SU-DHL-6 (cell line): ENCODE results near the gene PAF1.

Experiments used
- H2AFZ ChIP-seq: fragments of 200-600 bp; sonication (generic); 2 replicates; pipeline ENCODE4 v1.6.1; 2014; ENCODE audit warnings: low read depth, mild to moderate bottlenecking, moderate library complexity, mixed read lengths, antibody characterized with exemption, low read length; ENCODE audit not compliant: severe bottlenecking
- H3F3A ChIP-seq: fragments of 200-600 bp; shearing (Covaris generic); 2 replicates; pipeline ENCODE4 v1.6.0; 2016; ENCODE audit warnings: antibody characterized with exemption, mild to moderate bottlenecking; ENCODE audit not compliant: insufficient read depth
- H3K27ac ChIP-seq: fragments of 200-600 bp; sonication (generic); 2 replicates; pipeline ENCODE4 v1.5.1; 2016; ENCODE audit warnings: low read depth, mild to moderate bottlenecking, low read length, moderate library complexity, mixed read lengths
- H3K27me3 ChIP-seq: fragments of 200-600 bp; sonication (generic), shearing (Covaris generic); 2 replicates; pipeline ENCODE4 v1.6.0; 2014; ENCODE audit warnings: mild to moderate bottlenecking, low read length
- H3K36me3 ChIP-seq: fragments of 200-600 bp; sonication (generic); 2 replicates; pipeline ENCODE4 v1.6.1; 2014; ENCODE audit warnings: mild to moderate bottlenecking, low read length, mixed read lengths
- H3K4me2 ChIP-seq: fragments of 300-600, 200-600 bp; shearing (Covaris generic), sonication (generic); 2 replicates; pipeline ENCODE4 v1.6.0; 2014; ENCODE audit warnings: low read length, low read depth, mild to moderate bottlenecking; ENCODE audit not compliant: poor library complexity, severe bottlenecking
- H3K4me3 ChIP-seq: fragments of 200-600 bp; sonication (generic); 2 replicates; pipeline ENCODE4 v1.5.1; 2014; ENCODE audit warnings: antibody characterized with exemption, low read length, mild to moderate bottlenecking, mixed read lengths; ENCODE audit not compliant: insufficient read depth, poor library complexity, severe bottlenecking
- H3K79me2 ChIP-seq: fragments of 200-600 bp; sonication (generic); 2 replicates; pipeline ENCODE4 v1.6.1; 2014; ENCODE audit warnings: mild to moderate bottlenecking, low read length, moderate library complexity; ENCODE audit not compliant: insufficient read depth
- H3K9ac ChIP-seq: fragments of 200-600 bp; sonication (generic); 2 replicates; pipeline ENCODE4 v1.7.0; 2014; ENCODE audit warnings: mild to moderate bottlenecking, low read length
- H3K9me2 ChIP-seq: fragments of 200-600 bp; sonication (generic); replicated peaks from 2 replicates; pipeline ENCODE4 v1.6.1; 2014; ENCODE audit warnings: low read length; ENCODE audit not compliant: insufficient read depth
- H3K9me3 ChIP-seq: fragments of 200-600 bp; sonication (generic); 2 replicates; pipeline ENCODE4 v1.6.1; 2014; ENCODE audit warnings: low read length, mixed read lengths; ENCODE audit not compliant: insufficient read depth
- H4K20me1 ChIP-seq: fragments of 200-600 bp; sonication (generic); 2 replicates; pipeline ENCODE4 v1.6.1; 2014; ENCODE audit warnings: low read depth, mild to moderate bottlenecking, antibody characterized with exemption, low read length, moderate library complexity, mixed read lengths
- CTCF ChIP-seq: fragments of 200-600 bp; sonication (generic); IDR thresholded peaks from one replicate; pipeline ENCODE4 v1.5.1; 2017; ENCODE audit warnings: antibody characterized with exemption, mild to moderate bottlenecking, low read length, moderate library complexity; ENCODE audit not compliant: insufficient read depth, poor library complexity, severe bottlenecking
- EZH2phosphoT487 ChIP-seq: fragments of 200-600 bp; sonication (generic), shearing (Covaris generic); conservative IDR thresholded peaks from 2 replicates; pipeline ENCODE4 v1.6.1; 2018; ENCODE audit warnings: mild to moderate bottlenecking, antibody characterized with exemption, low read length, moderate library complexity, mixed read lengths

Gene PAF1

GRCh38 chr19:39405958-39406655 lies 15.2 kb upstream of the PAF1 start:
- no peaks in the 10 kb centered on the region for H4K20me1 ChIP-seq
- H3K79me2 ChIP-seq: peaks cover 22% of the 10 kb centered on the region
- no peaks in the 10 kb centered on the region for H3K36me3 ChIP-seq
- peak overlapping the region; percentile 98 for H3K27ac ChIP-seq
- H3K4me2 ChIP-seq: peak overlapping the region; percentile 97
- peak overlapping the region; percentile 98 for H3K9ac ChIP-seq
- H3K27me3 ChIP-seq: no peaks in the 10 kb centered on the region
- TF ChIP-seq CTCF (no peak), EZH2phosphoT487 (no peak)
- H2AFZ ChIP-seq: peak overlapping the region; percentile 56
- no peaks in the 10 kb centered on the region for H3K9me3 ChIP-seq
- H3F3A ChIP-seq: peaks cover 53% of the 10 kb centered on the region
- H3K4me3 ChIP-seq: peak overlapping the region; percentile 91
- no peaks in the 10 kb centered on the region for H3K9me2 ChIP-seq

DNA sequence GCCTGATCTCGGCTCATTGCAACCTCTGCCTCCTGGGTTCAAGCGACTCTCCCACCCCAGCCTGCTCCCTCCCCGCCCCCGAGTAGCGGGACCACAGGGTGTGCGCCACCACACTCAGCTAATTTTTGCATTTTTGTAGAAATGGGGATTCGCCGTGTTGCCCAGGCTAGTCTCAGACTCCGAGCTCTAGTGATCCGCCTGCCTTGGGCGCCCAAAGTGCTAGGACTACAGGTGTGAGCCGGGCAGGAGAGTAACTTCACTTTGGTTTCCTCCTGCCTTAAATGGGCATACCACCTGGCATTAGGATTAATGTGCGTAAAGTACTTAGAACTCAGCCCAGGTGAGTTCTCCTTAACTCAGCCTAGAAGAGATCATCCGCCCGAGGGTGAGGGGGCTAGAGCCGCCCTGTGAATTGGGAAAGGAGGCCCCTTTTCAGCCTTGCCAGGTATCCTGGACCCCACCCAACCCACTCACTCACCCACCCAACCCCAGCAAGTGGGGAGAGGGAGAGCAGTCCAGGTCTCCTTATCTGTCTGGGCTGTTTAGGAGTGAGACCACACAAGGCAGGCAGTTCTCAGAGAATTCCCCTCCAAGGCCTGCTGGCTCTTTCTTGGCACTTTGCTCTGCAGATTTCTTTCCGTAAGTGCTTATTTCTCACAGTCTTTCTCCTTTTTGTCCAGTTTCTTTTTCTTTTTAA lies 14.5 kb upstream of the PAF1 start:
- H4K20me1 ChIP-seq: no peaks in the 10 kb centered on the region
- H3K79me2 ChIP-seq: peaks cover 22% of the 10 kb centered on the region
- H2AFZ ChIP-seq: no peak overlapping the region
- peak overlapping the region; percentile 98 for H3K27ac ChIP-seq
- H3K9me2 ChIP-seq: no peaks in the 10 kb centered on the region
- peak overlapping the region; percentile 97 for H3K4me2 ChIP-seq
- TF ChIP-seq EZH2phosphoT487 (no peak), CTCF (no peak)
- H3K9me3 ChIP-seq: no peaks in the 10 kb centered on the region
- no peaks in the 10 kb centered on the region for H3K36me3 ChIP-seq
- H3F3A ChIP-seq: peaks cover 47% of the 10 kb centered on the region
- no peak overlapping the region for H3K4me3 ChIP-seq
- H3K27me3 ChIP-seq: no peaks in the 10 kb centered on the region
- peak overlapping the region; percentile 98 for H3K9ac ChIP-seq

GRCh38 chr19:39403331-39404312 lies 12.7 kb upstream of the PAF1 start:
- no peaks in the 10 kb centered on the region for H4K20me1 ChIP-seq
- H3K4me3 ChIP-seq: no peak overlapping the region
- TF ChIP-seq EZH2phosphoT487 (no peak), CTCF (no peak)
- H3K9me2 ChIP-seq: no peaks in the 10 kb centered on the region
- H3K27ac ChIP-seq: peak overlapping the region; percentile 57
- H3K4me2 ChIP-seq: no peak overlapping the region
- peaks cover 40% of the 10 kb centered on the region for H3F3A ChIP-seq
- no peak overlapping the region for H2AFZ ChIP-seq
- H3K9me3 ChIP-seq: no peaks in the 10 kb centered on the region
- no peak overlapping the region; the same call in 1 of the 2 replicates for H3K9ac ChIP-seq
- H3K79me2 ChIP-seq: peaks cover 14% of the 10 kb centered on the region
- no peaks in the 10 kb centered on the region for H3K27me3 ChIP-seq
- no peaks in the 10 kb centered on the region for H3K36me3 ChIP-seq
